IMR-90 (cell line): ENCODE measurements around the gene OR2AJ1. TPM values are rescaled to one million over a fixed set of nuclear protein-coding genes. Genes with fewer than 3 reads are reported as not detected.

ENCODE experiments used
- ATAC-seq: fragments of 200-7000 bp; cut with Tn5 transposase; 2 replicates; pipeline ENCODE4 v1.9.1; 2020; ENCODE audit warnings: low read depth, mild to moderate bottlenecking, moderate library complexity
- BruUV-seq: library from RNA; stranded (reverse); fragments of 400-500 nt; replicated peaks from 2 replicates; lab custom pipeline; 2021; lab: Mats Ljungman, UMichigan
- CTCF ChIA-PET: fragments of 300-600 bp; formaldehyde crosslinking; extraction: SDS; loops from one replicate; lab custom pipeline; 2021; ENCODE audit warnings: antibody characterized with exemption; lab: Yijun Ruan, JAX
- POLR2A ChIA-PET: fragments of 300-600 bp; sonication (Branson Sonifier 250); formaldehyde crosslinking; loops from one replicate; lab custom pipeline; 2022; ENCODE audit warnings: antibody characterized with exemption; ENCODE audit not compliant: unreplicated experiment; lab: Charles Lee
- DNase-seq: peaks from one replicate; pipeline ENCODE4 v3.0.0; 2013
- H2AFZ ChIP-seq: replicated peaks from 2 replicates; pipeline ENCODE3; 2013; ENCODE audit warnings: low read length, mild to moderate bottlenecking; ENCODE audit not compliant: poor library complexity
- H2AK5ac ChIP-seq: 2 replicates; pipeline ENCODE4 v1.6.1; 2013; ENCODE audit warnings: low read depth, low read length, inconsistent platforms
- H2AK9ac ChIP-seq: replicated peaks from 2 replicates; pipeline ENCODE3; 2013; ENCODE audit warnings: mild to moderate bottlenecking, low read depth, low read length, moderate library complexity; ENCODE audit not compliant: poor library complexity
- H2BK120ac ChIP-seq: 2 replicates; pipeline ENCODE4 v1.6.1; 2013; ENCODE audit warnings: low read depth, low read length, inconsistent platforms
- H2BK15ac ChIP-seq: 3 replicates; pipeline ENCODE4 v1.6.1; 2013; ENCODE audit warnings: low read depth, low read length, inconsistent platforms
- H2BK20ac ChIP-seq: 2 replicates; pipeline ENCODE4 v1.6.1; 2013; ENCODE audit warnings: low read depth, mild to moderate bottlenecking, inconsistent platforms, low read length, moderate library complexity
- H2BK5ac ChIP-seq: 2 replicates; pipeline ENCODE4 v1.6.1; 2013; ENCODE audit warnings: mild to moderate bottlenecking, low read depth, low read length, inconsistent platforms; ENCODE audit not compliant: poor library complexity, severe bottlenecking
- H3K14ac ChIP-seq: replicated peaks from 2 replicates; pipeline ENCODE4 v1.6.1; 2013; ENCODE audit warnings: low read depth, low read length, inconsistent platforms
- H3K18ac ChIP-seq: 2 replicates; pipeline ENCODE4 v1.6.1; 2013; ENCODE audit warnings: low read depth, low read length, control low read depth
- H3K23ac ChIP-seq: 2 replicates; pipeline ENCODE4 v1.6.1; 2013; ENCODE audit warnings: low read depth, low read length, inconsistent platforms
- H3K27ac ChIP-seq: 2 replicates; pipeline ENCODE4 v1.5.1; 2013; ENCODE audit warnings: mild to moderate bottlenecking, control low read depth, low read length; ENCODE audit not compliant: insufficient read depth
- H3K27me3 ChIP-seq: 2 replicates; pipeline ENCODE4 v1.6.1; 2013; ENCODE audit warnings: low read length; ENCODE audit not compliant: control insufficient read depth, insufficient read depth
- H3K36me3 ChIP-seq: 2 replicates; pipeline ENCODE4 v1.6.1; 2013; ENCODE audit warnings: low read length, mixed read lengths; ENCODE audit not compliant: control insufficient read depth, insufficient read depth
- H3K4ac ChIP-seq: 2 replicates; pipeline ENCODE4 v1.6.1; 2013; ENCODE audit warnings: low read depth, low read length, inconsistent platforms
- H3K4me1 ChIP-seq: 2 replicates; pipeline ENCODE4 v1.6.1; 2013; ENCODE audit warnings: low read length, mixed read lengths; ENCODE audit not compliant: control insufficient read depth, insufficient read depth
- H3K4me2 ChIP-seq: 2 replicates; pipeline ENCODE4 v1.6.1; 2013; ENCODE audit warnings: low read depth, mild to moderate bottlenecking, control low read depth, low read length, moderate library complexity
- H3K4me3 ChIP-seq: 2 replicates; pipeline ENCODE4 v1.5.1; 2013; ENCODE audit warnings: low read depth, mild to moderate bottlenecking, control low read depth, low read length, moderate library complexity; ENCODE audit not compliant: insufficient read depth
- H3K56ac ChIP-seq: 2 replicates; pipeline ENCODE4 v1.6.1; 2013; ENCODE audit warnings: low read length, inconsistent platforms; ENCODE audit not compliant: insufficient read depth; ENCODE audit errors: extremely low read depth
- H3K79me1 ChIP-seq, 2 experiments: 2 replicates each; pipeline ENCODE4 v1.6.1; 2013; ENCODE audit warnings: low read length in 2 of 2, inconsistent platforms in 1 of 2, low read depth in 1 of 2
- H3K9ac ChIP-seq: 2 replicates; pipeline ENCODE4 v1.6.1; 2013; ENCODE audit warnings: low read depth, low read length, control low read depth
- H3K9me1 ChIP-seq: 2 replicates; pipeline ENCODE4 v1.6.1; 2013; ENCODE audit warnings: low read length, inconsistent platforms; ENCODE audit not compliant: insufficient read depth
- H3K9me3 ChIP-seq: 2 replicates; pipeline ENCODE4 v1.6.1; 2013; ENCODE audit warnings: low read length; ENCODE audit not compliant: control insufficient read depth, insufficient read depth
- H4K20me1 ChIP-seq: 2 replicates; pipeline ENCODE4 v1.6.1; 2013; ENCODE audit warnings: low read length, inconsistent platforms; ENCODE audit not compliant: insufficient read depth
- H4K5ac ChIP-seq: 2 replicates; pipeline ENCODE4 v1.6.1; 2013; ENCODE audit warnings: mild to moderate bottlenecking, low read depth, low read length, control low read depth
- H4K8ac ChIP-seq, 2 experiments: 2 replicates each; pipeline ENCODE4 v1.6.1; 2013; ENCODE audit warnings: low read depth in 2 of 2, low read length in 2 of 2, control low read depth in 1 of 2, inconsistent platforms in 1 of 2
- H4K91ac ChIP-seq: 2 replicates; pipeline ENCODE4 v1.6.1; 2013; ENCODE audit warnings: low read depth, low read length, inconsistent platforms; ENCODE audit not compliant: insufficient read depth
- BHLHE40 ChIP-seq: fragments of 150-350 bp; IDR thresholded peaks from 2 replicates; pipeline ENCODE4 v1.6.1; 2016; ENCODE audit warnings: mild to moderate bottlenecking, low read depth, low read length
- CEBPB ChIP-seq: IDR thresholded peaks from 2 replicates; pipeline ENCODE4 v1.6.1; 2012; ENCODE audit warnings: low read depth, low read length, improper control_type of control experiment
- FOS ChIP-seq: fragments of 150-350 bp; IDR thresholded peaks from 2 replicates; pipeline ENCODE4 v1.6.1; 2016; ENCODE audit warnings: low read depth, low read length
- MAFK ChIP-seq: IDR thresholded peaks from 2 replicates; pipeline ENCODE4 v1.6.1; 2012; ENCODE audit warnings: low read depth, low read length, improper control_type of control experiment
- MXI1 ChIP-seq: IDR thresholded peaks from 2 replicates; pipeline ENCODE4 v1.6.1; 2012; ENCODE audit warnings: low read depth, mild to moderate bottlenecking, low read length, moderate library complexity, borderline replicate concordance
- POLR2A ChIP-seq: IDR thresholded peaks from 2 replicates; pipeline ENCODE4 v1.6.1; 2012; ENCODE audit warnings: mild to moderate bottlenecking, low read depth, low read length
- RAD21 ChIP-seq: IDR thresholded peaks from 2 replicates; pipeline ENCODE4 v1.6.1; 2012; ENCODE audit warnings: low read length, improper control_type of control experiment
- RFX5 ChIP-seq: IDR thresholded peaks from 2 replicates; pipeline ENCODE4 v1.8.0; 2012; ENCODE audit warnings: low read depth, mild to moderate bottlenecking, low read length, moderate library complexity
- SMC3 ChIP-seq: fragments of 150-350 bp; IDR thresholded peaks from 2 replicates; pipeline ENCODE4 v1.6.1; 2016; ENCODE audit warnings: low read depth, mild to moderate bottlenecking, antibody characterized with exemption, low read length, moderate library complexity
- USF2 ChIP-seq: fragments of 150-350 bp; IDR thresholded peaks from 2 replicates; pipeline ENCODE4 v1.6.1; 2017; ENCODE audit warnings: mild to moderate bottlenecking, antibody characterized with exemption, low read length, low read depth
- WGBS, 2 experiments: methylation state at CpG; one replicate each; pipeline versions ENCODE4 v1.1.5 to v1.1.7; 2013; ENCODE audit warnings: missing lambda C conversion rate in 2 of 2; ENCODE audit not compliant: insufficient read length in 1 of 2; ENCODE audit errors: extremely low coverage in 2 of 2; 5-methylcytosine and 5-hydroxymethylcytosine counted together
- dilution Hi-C: fragments of 300-500 bp; cut with HindIII; formaldehyde crosslinking; loops from one replicate; pipeline ENCODE4 v1.14.3; 2018; ENCODE audit warnings: low sequenced_read_pairs; ENCODE audit not compliant: unreplicated experiment
- in situ Hi-C: fragments of 300-500 bp; cut with MboI; formaldehyde crosslinking; loops from 3 replicates; pipeline ENCODE4 v1.14.3; 2019; ENCODE audit warnings: low sequenced_read_pairs, inconsistent platforms, mixed read lengths
- intact Hi-C: fragments of 100-400 bp; cut with micrococcal nuclease; formaldehyde crosslinking; loops from 2 replicates; pipeline ENCODE4 v1.10.0; 2022
- polyA plus RNA-seq, 3 experiments: library from polyadenylated mRNA; depleted of rRNA; stranded (reverse); fragments of >200 nt; gene quantifications; 2 replicates each; pipeline ENCODE4 v1.2.3, GENCODE V29; 2012; ENCODE audit warnings: low replicate concordance in 1 of 3
- total RNA-seq: library from RNA; depleted of rRNA; stranded (reverse); fragments of >200 nt; gene quantifications from 2 replicates; pipeline ENCODE4 v1.2.3, GENCODE V29; 2012

OR2AJ1 gene
- total and polyA plus RNA-seq, 2 of the 4 experiments (the other 2 are of a cell fraction): not detected

GRCh38 chr1:247905910-247906503, 18.7 kb upstream of the OR2AJ1 start:
- POLR2A ChIA-PET: no interaction called here
- Histone ChIP-seq H2BK120ac (no peak overlapping the region), H3K23ac (no peak overlapping the region), H3K9ac (no peak overlapping the region), H2BK20ac (no peak overlapping the region), H3K4me1 (no peaks in the 10 kb centered on the region), H2AK5ac (no peak overlapping the region), H3K56ac (no peak overlapping the region), H3K4me3 (no peak overlapping the region), H3K36me3 (no peaks in the 10 kb centered on the region), H3K79me1 (no peaks in the 10 kb centered on the region), H3K14ac (no peak overlapping the region), H4K5ac (no peak overlapping the region), H3K9me3 (peaks cover 9% of the 10 kb centered on the region), H2AK9ac (no peak overlapping the region), H4K91ac (no peak overlapping the region), H3K27me3 (no peaks in the 10 kb centered on the region), H3K4me2 (no peak overlapping the region), H4K20me1 (no peaks in the 10 kb centered on the region), H3K4ac (no peak overlapping the region), H4K8ac (no peak overlapping the region), H3K27ac (no peak overlapping the region), H2AFZ (no peak overlapping the region), H3K18ac (no peak overlapping the region), H2BK5ac (no peak overlapping the region), H2BK15ac (no peak overlapping the region), H3K9me1 (no peaks in the 10 kb centered on the region)
- TF ChIP-seq RAD21 (no peak), POLR2A (no peak), SMC3 (no peak), MXI1 (no peak), FOS (no peak), BHLHE40 (no peak), CEBPB (no peak), USF2 (no peak), RFX5 (no peak), MAFK (no peak)
- ATAC-seq: no peak
- in situ Hi-C loops (no loop called here), intact Hi-C loops (no loop called here), dilution Hi-C loops (no loop called here)
- CTCF ChIA-PET: no interaction called here
- BruUV-seq: no TSS peak
- no peak for DNase-seq
- WGBS, 2 experiments: no CpG with 5 or more reads among the region's 9 CpGs
